MCF 10A (cell line): Measurements from ENCODE around the gene LRG1. TPM values are rescaled to one million over a fixed set of nuclear protein-coding genes. Genes with fewer than 3 reads are reported as not detected.

Experiments
- BruUV-seq: library from RNA; stranded (reverse); fragments of 400-500 nt; replicated peaks from 2 replicates; lab custom pipeline; 2021; lab: Mats Ljungman, UMichigan
- CTCF ChIA-PET: fragments of 300-600 bp; sonication (Branson Sonifier 250); formaldehyde crosslinking; extraction: SDS; loops from one replicate; lab custom pipeline; 2021; ENCODE audit warnings: antibody characterized with exemption, inconsistent platforms; lab: Yijun Ruan, JAX
- POLR2A ChIA-PET: fragments of 300-600, 350-650 bp; sonication (Branson Sonifier 250); formaldehyde crosslinking; extraction: SDS; loops from one replicate; lab custom pipeline; 2020; ENCODE audit warnings: antibody characterized with exemption, inconsistent platforms; lab: Yijun Ruan, JAX
- DNase-seq: peaks from one replicate; pipeline ENCODE4 v3.0.0-alpha.2; 2018; ENCODE audit not compliant: unreplicated experiment
- H3K27ac Mint-ChIP-seq: one replicate; pipeline ENCODE4 v1.8.0; 2022; ENCODE audit warnings: mild to moderate bottlenecking, low read depth, mixed read lengths; ENCODE audit not compliant: unreplicated experiment
- H3K27me3 Mint-ChIP-seq: one replicate; pipeline ENCODE4 v1.8.0; 2022; ENCODE audit warnings: mixed read lengths; ENCODE audit not compliant: insufficient read depth, unreplicated experiment
- H3K36me3 Mint-ChIP-seq: one replicate; pipeline ENCODE4 v1.8.0; 2022; ENCODE audit warnings: mild to moderate bottlenecking, moderate library complexity, mixed read lengths; ENCODE audit not compliant: insufficient read depth, unreplicated experiment
- H3K4me1 Mint-ChIP-seq: one replicate; pipeline ENCODE4 v1.8.0; 2022; ENCODE audit warnings: mixed read lengths; ENCODE audit not compliant: insufficient read depth, unreplicated experiment
- H3K4me3 Mint-ChIP-seq: one replicate; pipeline ENCODE4 v1.8.0; 2022; ENCODE audit warnings: mild to moderate bottlenecking, moderate library complexity, mixed read lengths; ENCODE audit not compliant: unreplicated experiment
- H3K9me3 Mint-ChIP-seq: one replicate; pipeline ENCODE4 v1.8.0; 2022; ENCODE audit warnings: mixed read lengths; ENCODE audit not compliant: unreplicated experiment
- intact Hi-C: fragments of 100-400 bp; cut with micrococcal nuclease; formaldehyde crosslinking; loops from 2 replicates; pipeline ENCODE4 v1.14.1; 2022
- total RNA-seq: library from RNA; stranded (reverse); gene quantifications from 2 replicates; pipeline ENCODE4 v1.2.3, GENCODE V29; 2022
- TF ChIP-seq, protein P1 (sequence below): fragments of 200-600 bp; IDR thresholded peaks from one replicate; pipeline ENCODE4 v1.8.0; 2022; ENCODE audit warnings: antibody characterized with exemption, mild to moderate bottlenecking; ENCODE audit not compliant: unreplicated experiment

LRG1 gene
- total RNA-seq, 1 experiment from 2014 or later = 0.33 TPM

DNA sequence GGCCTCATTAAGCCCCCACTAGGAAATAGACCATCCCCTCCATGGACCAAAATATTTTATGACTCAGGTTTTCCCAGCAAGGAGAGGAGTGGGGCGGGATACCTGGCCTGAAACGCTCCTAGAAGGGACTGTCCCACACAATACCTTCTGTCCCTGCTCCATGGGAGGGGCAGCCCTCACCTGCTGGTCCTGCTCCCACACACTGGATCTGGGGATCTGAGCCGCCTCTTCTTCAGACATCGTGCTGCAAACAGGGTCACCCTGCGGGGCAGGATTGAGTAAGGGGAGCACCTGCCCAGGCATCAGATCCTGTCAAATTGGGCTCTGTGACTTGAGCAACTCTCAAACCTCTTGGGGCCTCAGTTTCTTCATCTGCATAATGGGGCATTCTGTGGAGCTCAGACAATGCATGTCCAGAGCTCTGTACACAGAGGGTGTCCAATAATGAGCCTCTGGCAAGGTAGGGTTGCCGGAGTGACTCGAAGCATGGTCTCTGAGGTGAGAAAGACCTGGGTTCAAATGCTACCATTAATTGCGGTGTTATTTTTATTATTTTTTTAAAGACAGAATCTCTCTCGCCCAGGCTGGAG is 5.9 kb downstream of the LRG1 start:
- ChIA-PET POLR2A (interaction anchor here (0.7 to 0.9 kb wide), 2 partner anchors 12 to 1334 kb away, joined by 3 read pairs; no protein-coding TSS in a partner anchor), CTCF (interaction anchor here (0.5 to 3.8 kb wide), 6 partner anchors 9 to 100 kb away, joined by 3 to 51 read pairs (median 3); no protein-coding TSS in a partner anchor)
- Mint-ChIP-seq H3K9me3 (no peaks in the 10 kb centered on the region), H3K27ac (no peak overlapping the region), H3K4me3 (no peak overlapping the region), H3K36me3 (no peaks in the 10 kb centered on the region), H3K4me1 (no peaks in the 10 kb centered on the region), H3K27me3 (peaks cover 12% of the 10 kb centered on the region)
- no TSS peak for BruUV-seq
- no peak for DNase-seq
- TF ChIP-seq, protein P1, sequence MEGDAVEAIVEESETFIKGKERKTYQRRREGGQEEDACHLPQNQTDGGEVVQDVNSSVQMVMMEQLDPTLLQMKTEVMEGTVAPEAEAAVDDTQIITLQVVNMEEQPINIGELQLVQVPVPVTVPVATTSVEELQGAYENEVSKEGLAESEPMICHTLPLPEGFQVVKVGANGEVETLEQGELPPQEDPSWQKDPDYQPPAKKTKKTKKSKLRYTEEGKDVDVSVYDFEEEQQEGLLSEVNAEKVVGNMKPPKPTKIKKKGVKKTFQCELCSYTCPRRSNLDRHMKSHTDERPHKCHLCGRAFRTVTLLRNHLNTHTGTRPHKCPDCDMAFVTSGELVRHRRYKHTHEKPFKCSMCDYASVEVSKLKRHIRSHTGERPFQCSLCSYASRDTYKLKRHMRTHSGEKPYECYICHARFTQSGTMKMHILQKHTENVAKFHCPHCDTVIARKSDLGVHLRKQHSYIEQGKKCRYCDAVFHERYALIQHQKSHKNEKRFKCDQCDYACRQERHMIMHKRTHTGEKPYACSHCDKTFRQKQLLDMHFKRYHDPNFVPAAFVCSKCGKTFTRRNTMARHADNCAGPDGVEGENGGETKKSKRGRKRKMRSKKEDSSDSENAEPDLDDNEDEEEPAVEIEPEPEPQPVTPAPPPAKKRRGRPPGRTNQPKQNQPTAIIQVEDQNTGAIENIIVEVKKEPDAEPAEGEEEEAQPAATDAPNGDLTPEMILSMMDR = no peak
- intact Hi-C loops = no loop called here

DNA sequence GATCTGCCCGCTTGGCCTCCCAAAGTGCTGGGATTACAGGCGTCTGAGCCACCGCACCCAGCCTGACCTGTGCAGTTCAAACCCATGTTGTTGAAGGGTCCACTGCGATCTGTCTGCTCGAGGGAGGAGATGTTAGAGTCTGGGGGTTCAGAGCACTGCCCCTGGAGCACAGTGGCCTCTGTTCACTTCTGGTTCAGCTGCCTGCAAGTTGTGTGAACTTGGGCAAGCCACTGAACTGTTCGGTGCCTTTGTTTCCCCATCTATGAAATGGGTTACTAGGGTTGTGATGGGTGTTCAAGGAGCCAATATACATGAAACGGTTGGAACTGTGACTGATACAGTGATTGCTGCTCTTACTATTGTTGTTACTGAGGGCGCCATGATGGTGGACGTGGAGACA is 6.5 kb downstream of the LRG1 start:
- ChIA-PET POLR2A (no interaction called here), CTCF (interaction anchor here (0.6 to 1.1 kb wide), 3 partner anchors 8 to 542 kb away, joined by 3 read pairs; no protein-coding TSS in a partner anchor)
- peaks cover 12% of the 10 kb centered on the region for H3K27me3 Mint-ChIP-seq
- no peaks in the 10 kb centered on the region for H3K9me3 Mint-ChIP-seq
- BruUV-seq = no TSS peak
- TF ChIP-seq, protein P1 = no peak
- DNase-seq = no peak
- H3K4me1 Mint-ChIP-seq = no peaks in the 10 kb centered on the region
- no peak overlapping the region for H3K27ac Mint-ChIP-seq
- no peaks in the 10 kb centered on the region for H3K36me3 Mint-ChIP-seq
- intact Hi-C loops = no loop called here
- no peak overlapping the region for H3K4me3 Mint-ChIP-seq

DNA sequence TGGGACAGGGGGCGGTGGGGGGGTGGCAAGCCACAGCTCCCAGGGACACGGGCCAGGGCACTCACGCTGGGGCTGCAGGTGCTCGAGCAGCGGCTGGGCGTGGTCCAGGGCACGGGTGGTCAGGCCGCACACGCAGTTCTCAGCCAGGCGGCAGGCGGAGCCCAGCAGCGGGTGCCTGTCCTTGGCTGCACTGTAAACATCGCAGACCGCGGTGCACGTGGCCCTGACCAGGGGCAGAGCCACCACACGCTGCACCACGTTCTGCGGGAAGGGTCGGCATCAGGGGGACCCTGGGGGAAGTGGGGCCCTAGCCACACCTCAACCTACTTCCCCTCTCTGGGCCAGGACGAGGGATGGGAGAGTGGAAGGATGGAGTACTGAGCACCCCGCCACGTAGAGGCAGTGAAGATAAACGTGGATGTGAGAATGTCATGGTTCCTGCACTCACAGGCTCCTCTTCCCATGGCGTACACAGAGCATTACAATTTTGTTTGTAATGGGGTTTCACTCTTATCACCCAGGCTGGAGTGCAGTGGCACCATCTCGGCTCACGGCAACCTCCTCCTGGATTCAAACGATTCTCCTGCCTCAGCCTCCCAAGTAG is 8.2 kb downstream of the LRG1 start:
- H3K27ac Mint-ChIP-seq = no peak overlapping the region
- no peaks in the 10 kb centered on the region for H3K4me1 Mint-ChIP-seq
- ChIA-PET POLR2A (interaction anchor here (0.7 kb wide), 1 partner anchor 78 kb away, joined by 4 read pairs; no protein-coding TSS in a partner anchor), CTCF (interaction anchor here (1.1 kb wide), 1 partner anchor 8 kb away, joined by 5 read pairs; no protein-coding TSS in a partner anchor)
- intact Hi-C loops = no loop called here
- no TSS peak for BruUV-seq
- TF ChIP-seq, protein P1 = no peak
- no peak for DNase-seq
- no peaks in the 10 kb centered on the region for H3K36me3 Mint-ChIP-seq
- H3K27me3 Mint-ChIP-seq = peaks cover 12% of the 10 kb centered on the region
- no peaks in the 10 kb centered on the region for H3K9me3 Mint-ChIP-seq
- no peak overlapping the region for H3K4me3 Mint-ChIP-seq

DNA sequence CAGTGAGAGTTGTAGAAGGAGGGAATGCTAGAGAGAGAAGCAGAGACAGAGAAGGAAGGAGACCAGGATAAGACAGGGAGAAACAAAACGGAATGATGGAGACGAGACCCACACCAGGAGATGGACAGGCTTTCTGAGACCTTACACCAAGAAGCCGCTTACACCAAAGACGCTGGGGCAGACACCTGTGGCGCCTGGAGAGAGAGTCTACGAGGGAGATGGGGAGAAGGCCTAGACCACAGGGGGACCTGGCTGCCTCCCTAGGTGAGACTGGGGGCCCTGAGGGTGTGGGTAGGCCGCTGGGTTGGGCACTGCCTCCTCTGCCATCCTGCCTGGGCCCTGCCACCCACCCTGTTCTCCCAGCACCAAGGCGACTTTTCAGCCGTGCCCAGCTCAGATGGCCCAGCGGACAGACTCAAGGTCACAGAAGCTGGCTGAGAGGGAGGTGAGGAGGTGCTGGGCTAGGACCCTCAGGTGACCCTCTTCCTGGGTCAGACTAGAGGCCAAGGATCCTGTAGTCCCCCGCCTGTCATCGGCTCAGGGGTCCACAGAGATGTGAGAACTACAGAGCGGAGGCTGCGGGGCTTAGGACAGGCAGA is 9.8 kb downstream of the LRG1 start:
- no peaks in the 10 kb centered on the region for H3K36me3 Mint-ChIP-seq
- CTCF ChIA-PET = interaction anchor here (0.7 kb wide), 1 partner anchor 258 kb away, joined by 3 read pairs; no protein-coding TSS in a partner anchor
- POLR2A ChIA-PET = no interaction called here

More for the DNA sequence above, 9.8 kb downstream of the LRG1 start:
- TF ChIP-seq, protein P1 = no peak
- Mint-ChIP-seq H3K4me3 (no peak overlapping the region), H3K4me1 (no peaks in the 10 kb centered on the region), H3K27me3 (peaks cover 12% of the 10 kb centered on the region), H3K27ac (no peak overlapping the region), H3K9me3 (no peaks in the 10 kb centered on the region)
- no TSS peak for BruUV-seq
- DNase-seq = no peak
- intact Hi-C loops = no loop called here
